ENCODE measurements around the gene CUTC. TPM values are rescaled to one million over a fixed set of nuclear protein-coding genes. Genes with fewer than 3 reads are reported as not detected.

CUTC gene
- total and polyA plus RNA-seq, 11 donors, result 27.0 to 53.2 (median 38.8) TPM

DNA sequence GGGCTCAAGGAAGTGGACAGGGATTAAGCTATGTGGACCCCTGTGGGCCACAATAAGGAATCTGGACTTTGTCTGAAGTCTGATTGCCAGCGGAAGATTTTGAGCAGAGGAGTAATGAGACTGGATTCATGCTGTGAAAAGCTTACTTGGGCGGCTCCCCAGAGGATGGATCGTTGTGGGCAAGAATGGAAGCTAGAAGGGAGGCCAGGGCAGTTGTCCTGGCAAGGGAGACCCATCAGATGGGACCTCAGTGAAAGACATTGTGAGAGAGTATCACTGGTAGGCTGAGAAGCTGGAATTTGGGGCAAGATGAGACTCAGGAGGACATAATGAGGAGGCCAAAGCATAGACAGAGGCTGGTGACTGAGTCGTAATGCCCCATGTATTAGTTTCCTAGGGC is 66.0 kb downstream of the CUTC start:
- no peaks in the 10 kb centered on the region for H3K36me3 ChIP-seq
- no peak for TF ChIP-seq POLR2A (IDR thresholded peaks at IDR 0.05)
- TF ChIP-seq, protein P1, sequence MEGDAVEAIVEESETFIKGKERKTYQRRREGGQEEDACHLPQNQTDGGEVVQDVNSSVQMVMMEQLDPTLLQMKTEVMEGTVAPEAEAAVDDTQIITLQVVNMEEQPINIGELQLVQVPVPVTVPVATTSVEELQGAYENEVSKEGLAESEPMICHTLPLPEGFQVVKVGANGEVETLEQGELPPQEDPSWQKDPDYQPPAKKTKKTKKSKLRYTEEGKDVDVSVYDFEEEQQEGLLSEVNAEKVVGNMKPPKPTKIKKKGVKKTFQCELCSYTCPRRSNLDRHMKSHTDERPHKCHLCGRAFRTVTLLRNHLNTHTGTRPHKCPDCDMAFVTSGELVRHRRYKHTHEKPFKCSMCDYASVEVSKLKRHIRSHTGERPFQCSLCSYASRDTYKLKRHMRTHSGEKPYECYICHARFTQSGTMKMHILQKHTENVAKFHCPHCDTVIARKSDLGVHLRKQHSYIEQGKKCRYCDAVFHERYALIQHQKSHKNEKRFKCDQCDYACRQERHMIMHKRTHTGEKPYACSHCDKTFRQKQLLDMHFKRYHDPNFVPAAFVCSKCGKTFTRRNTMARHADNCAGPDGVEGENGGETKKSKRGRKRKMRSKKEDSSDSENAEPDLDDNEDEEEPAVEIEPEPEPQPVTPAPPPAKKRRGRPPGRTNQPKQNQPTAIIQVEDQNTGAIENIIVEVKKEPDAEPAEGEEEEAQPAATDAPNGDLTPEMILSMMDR (IDR thresholded peaks at IDR 0.05), result no peak
- ATAC-seq (no peak), DNase-seq (no peak)
- H3K27me3 ChIP-seq, result no peaks in the 10 kb centered on the region
- no peak overlapping the region for H3K27ac ChIP-seq
- 89 to 94% (median 92%) methylated on average over 4 of the region's 4 CpGs for WGBS, 4 donors
- no peaks in the 10 kb centered on the region for H3K9me3 ChIP-seq
- H3K4me1 ChIP-seq, result no peaks in the 10 kb centered on the region
- intact Hi-C loops (cut with DNase I), result no loop called here
- H3K4me3 ChIP-seq, result no peak overlapping the region

DNA sequence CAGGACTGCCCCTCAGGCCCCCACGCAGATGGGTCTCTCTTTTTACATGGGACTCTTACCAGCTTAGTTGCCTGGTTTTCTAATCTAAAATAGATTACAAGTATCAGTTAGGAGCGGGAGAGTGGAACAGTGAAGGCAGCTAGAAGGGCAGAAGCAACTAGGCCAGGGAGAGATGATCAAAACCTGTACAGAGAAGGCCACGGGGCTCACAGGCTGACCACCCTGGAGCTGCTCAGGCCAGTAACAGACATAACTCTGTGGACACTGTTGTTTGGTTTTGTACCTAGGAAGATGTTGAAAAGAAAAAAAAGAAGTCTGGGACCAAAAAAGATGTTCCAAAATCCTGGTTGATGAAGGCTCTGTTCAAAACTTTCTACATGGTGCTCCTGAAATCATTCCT is 66.9 kb downstream of the CUTC start:
- ATAC-seq, result no peak
- Histone ChIP-seq H3K27me3 (no peaks in the 10 kb centered on the region), H3K4me3 (no peak overlapping the region), H3K27ac (no peak overlapping the region), H3K9me3 (no peaks in the 10 kb centered on the region), H3K36me3 (no peaks in the 10 kb centered on the region), H3K4me1 (no peaks in the 10 kb centered on the region)
- intact Hi-C loops (cut with DNase I), result no loop called here
- no peak for TF ChIP-seq POLR2A (IDR thresholded peaks at IDR 0.05)
- TF ChIP-seq, protein P1 (IDR thresholded peaks at IDR 0.05), result no peak
- DNase-seq, result no peak
- WGBS, 4 donors, result 72 to 83% (median 79%) methylated on average over 3 of the region's 3 CpGs

DNA sequence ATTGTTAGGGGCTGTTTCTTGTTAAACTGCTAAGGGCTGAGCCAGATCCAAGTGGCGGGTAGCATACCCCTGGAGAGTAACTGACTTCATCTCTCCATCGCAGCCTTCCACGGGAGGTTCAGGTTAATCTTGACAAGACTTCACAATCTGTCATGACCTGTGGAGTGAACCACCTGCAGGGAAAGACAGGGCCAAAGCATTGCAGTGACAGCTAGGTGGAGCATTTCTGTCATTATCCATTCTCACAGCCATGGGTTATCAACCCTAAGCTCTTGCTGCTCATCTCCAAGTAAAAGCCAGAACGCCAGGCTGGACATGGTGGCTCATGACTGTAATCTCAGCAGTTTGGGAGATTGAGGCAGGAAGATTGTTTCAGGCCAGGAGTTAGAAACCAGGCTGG is 67.6 kb downstream of the CUTC start:
- no peak for TF ChIP-seq POLR2A (IDR thresholded peaks at IDR 0.05)
- TF ChIP-seq, protein P1 (IDR thresholded peaks at IDR 0.05), result no peak
- DNase-seq (no peak), ATAC-seq (no peak)
- intact Hi-C loops (cut with DNase I), result no loop called here
- Histone ChIP-seq H3K36me3 (no peaks in the 10 kb centered on the region), H3K27ac (no peak overlapping the region), H3K4me3 (no peak overlapping the region), H3K4me1 (no peaks in the 10 kb centered on the region), H3K9me3 (no peaks in the 10 kb centered on the region), H3K27me3 (no peaks in the 10 kb centered on the region)
- 74 to 86% (median 81%) methylated on average over 4 of the region's 4 CpGs for WGBS, 4 donors

DNA sequence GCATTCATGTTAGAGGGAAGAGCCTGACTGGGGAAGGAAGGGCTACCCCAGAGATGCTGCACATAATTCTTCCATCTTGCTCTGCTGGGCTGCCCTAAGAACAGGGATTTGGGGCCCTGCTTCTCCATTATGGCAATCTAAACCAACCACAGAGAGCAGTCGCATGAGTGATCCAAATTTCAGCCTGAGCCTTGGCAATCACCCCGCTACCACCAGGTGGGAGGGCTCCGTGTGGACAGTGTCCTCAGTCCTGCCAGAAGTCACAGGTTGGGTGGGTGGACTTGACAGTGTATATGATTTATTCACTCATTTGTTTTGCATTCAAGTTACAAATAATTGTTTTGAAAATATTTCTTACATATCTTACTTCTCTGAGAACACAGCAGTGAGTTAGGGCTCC is 72.4 kb downstream of the CUTC start:
- no peak for DNase-seq
- Histone ChIP-seq H3K27me3 (no peaks in the 10 kb centered on the region), H3K4me1 (no peaks in the 10 kb centered on the region), H3K27ac (no peak overlapping the region), H3K4me3 (no peak overlapping the region), H3K9me3 (no peaks in the 10 kb centered on the region), H3K36me3 (no peaks in the 10 kb centered on the region)
- intact Hi-C loops (cut with DNase I), result no loop called here
- TF ChIP-seq, protein P1 (IDR thresholded peaks at IDR 0.05), result no peak
- no peak for TF ChIP-seq POLR2A (IDR thresholded peaks at IDR 0.05)
- 74 to 93% (median 89%) methylated on average over 2 to 3 of the region's 3 CpGs for WGBS, 4 donors
- ATAC-seq, result no peak
